CD4-positive, CD25-positive, alpha-beta regulatory T cell (primary cell): ENCODE data around the gene VPS45. TPM values are rescaled to one million over a fixed set of nuclear protein-coding genes. Genes with fewer than 3 reads are reported as not detected.

Source experiments
- ATAC-seq, 2 donors: fragments of 150-1000 bp; cut with Tn5 transposase; one replicate each; pipeline ENCODE4 v1.10.0; 2021; ENCODE audit warnings: low read depth in 2 of 2, moderate number of reproducible peaks in 2 of 2, moderate library complexity in 1 of 2
- DNase-seq, 3 donors: peaks; one replicate each; pipeline versions ENCODE4 v3.0.0 to v3.0.0-alpha.2; 2012 to 2022; ENCODE audit warnings: mixed read lengths in 1 of 3
- H3K27ac ChIP-seq: one replicate; pipeline ENCODE4 v1.7.0; 2013; ENCODE audit warnings: mild to moderate bottlenecking, low read length; ENCODE audit not compliant: insufficient read depth, poor library complexity, severe bottlenecking
- H3K27me3 ChIP-seq: one replicate; pipeline ENCODE4 v1.7.0; 2013; ENCODE audit warnings: low read length; ENCODE audit not compliant: control insufficient read depth, insufficient read depth
- H3K36me3 ChIP-seq: one replicate; pipeline ENCODE4 v1.7.0; 2013; ENCODE audit warnings: mild to moderate bottlenecking, low read length, moderate library complexity; ENCODE audit not compliant: control insufficient read depth, insufficient read depth
- H3K4me1 ChIP-seq: 2 replicates; pipeline ENCODE4 v1.7.0; 2013; ENCODE audit warnings: mild to moderate bottlenecking, low read length; ENCODE audit not compliant: insufficient read depth, control insufficient read depth, poor library complexity, severe bottlenecking
- H3K4me3 ChIP-seq: one replicate; pipeline ENCODE4 v1.7.0; 2013; ENCODE audit warnings: low read depth, mild to moderate bottlenecking, low read length, moderate library complexity
- H3K9me3 ChIP-seq, 2 experiments: 1 replicate in 1 of 2; 2 replicates in 1 of 2; pipeline ENCODE4 v1.7.0; 2013; ENCODE audit warnings: low read length in 2 of 2, mild to moderate bottlenecking in 1 of 2, moderate library complexity in 1 of 2; ENCODE audit not compliant: control insufficient read depth in 2 of 2
- H3K27ac Mint-ChIP-seq, 3 donors: one replicate each; pipeline ENCODE4 v1.8.0; 2020 to 2022; ENCODE audit warnings: mild to moderate bottlenecking in 3 of 3, mixed read lengths in 3 of 3, moderate library complexity in 2 of 3
- H3K27me3 Mint-ChIP-seq: one replicate; pipeline ENCODE4 v1.8.0; 2022; ENCODE audit warnings: mild to moderate bottlenecking, mixed read lengths
- H3K36me3 Mint-ChIP-seq: one replicate; pipeline ENCODE4 v1.8.0; 2020; ENCODE audit warnings: mixed read lengths
- H3K4me1 Mint-ChIP-seq, 4 donors: one replicate each; pipeline ENCODE4 v1.8.0; 2020 to 2022; ENCODE audit warnings: mixed read lengths in 4 of 4, mild to moderate bottlenecking in 1 of 4
- H3K4me3 Mint-ChIP-seq, 4 donors: one replicate each; pipeline ENCODE4 v1.8.0; 2020 to 2022; ENCODE audit warnings: mild to moderate bottlenecking in 4 of 4, mixed read lengths in 4 of 4, moderate library complexity in 3 of 4
- H3K9me3 Mint-ChIP-seq, 7 donors: one replicate each; pipeline ENCODE4 v1.8.0; 2020 to 2022; ENCODE audit warnings: mixed read lengths in 7 of 7, mild to moderate bottlenecking in 3 of 7, moderate library complexity in 2 of 7
- polyA plus RNA-seq, 4 donors: library from polyadenylated mRNA; unstranded; fragments of 300-500 nt; fragmentation: Illumina TruSeq; gene quantifications; one replicate each; pipeline ENCODE4 v1.2.3, GENCODE V29; 2021
- total RNA-seq: library from RNA; stranded (reverse); gene quantifications from one replicate; pipeline ENCODE4 v1.2.3, GENCODE V29; 2022

The VPS45 gene
- total and polyA plus RNA-seq, 5 donors from 2014 or later, result 23.4 to 27.8 (median 26.3) TPM

- ATAC-seq, result peak in 1 of 2 donors; percentile 25
- Mint-ChIP-seq H3K4me1 (peaks cover 7 to 55% (median 18%) of the 10 kb centered on the region in 4 donors), H3K27ac (peak overlapping the region in 2 of 3 donors; percentile 62 to 73), H3K4me3 (no peak overlapping the region), H3K36me3 (peaks cover 16% of the 10 kb centered on the region), H3K9me3 (no peaks in the 10 kb centered on the region), H3K27me3 (no peaks in the 10 kb centered on the region)
- no peaks in the 10 kb centered on the region for H3K9me3 ChIP-seq
- peak in 1 of 3 donors; percentile 50 for DNase-seq
- no peak overlapping the region for H3K4me3 ChIP-seq
- H3K27me3 ChIP-seq, result no peaks in the 10 kb centered on the region
- H3K27ac ChIP-seq, result no peak overlapping the region
- H3K36me3 ChIP-seq, result peaks cover 30% of the 10 kb centered on the region
- peaks cover 5% of the 10 kb centered on the region for H3K4me1 ChIP-seq
These were observed 94.4 kb downstream of the VPS45 start for GRCh38 chr1:150161747-150162581.

DNA sequence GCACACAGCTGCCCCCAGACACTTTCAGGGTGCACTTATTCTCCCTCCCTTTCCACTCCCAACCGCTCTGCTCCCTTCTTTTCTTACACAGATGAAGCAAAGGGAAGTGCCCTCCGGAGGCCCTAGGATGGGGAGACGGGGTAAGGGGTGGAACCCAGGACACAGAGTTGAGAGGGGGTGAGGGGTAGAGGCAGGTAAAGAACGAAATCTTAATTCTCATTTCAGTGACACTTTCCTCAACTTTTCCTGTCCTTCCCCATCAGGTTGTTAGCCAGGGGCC, 94.9 kb downstream of the VPS45 start:
- Histone ChIP-seq H3K27me3 (no peaks in the 10 kb centered on the region), H3K4me3 (no peak overlapping the region), H3K36me3 (peaks cover 24% of the 10 kb centered on the region), H3K27ac (no peak overlapping the region), H3K9me3 (no peaks in the 10 kb centered on the region), H3K4me1 (peaks cover 5% of the 10 kb centered on the region)
- Mint-ChIP-seq H3K4me1 (peaks cover 7 to 54% (median 17%) of the 10 kb centered on the region in 4 donors), H3K27ac (peak overlapping the region in 2 of 3 donors; percentile 62 to 73), H3K36me3 (peaks cover 15% of the 10 kb centered on the region), H3K4me3 (no peak overlapping the region), H3K9me3 (no peaks in the 10 kb centered on the region), H3K27me3 (no peaks in the 10 kb centered on the region)
- ATAC-seq (no peak), DNase-seq (no peak)

- Histone ChIP-seq H3K9me3 (no peaks in the 10 kb centered on the region), H3K27me3 (no peaks in the 10 kb centered on the region), H3K36me3 (peaks cover 19% of the 10 kb centered on the region), H3K4me1 (peaks cover 5% of the 10 kb centered on the region), H3K4me3 (no peak overlapping the region), H3K27ac (no peak overlapping the region)
- no peaks in the 10 kb centered on the region for H3K27me3 Mint-ChIP-seq
- H3K27ac Mint-ChIP-seq, result peak overlapping the region in 2 of 3 donors; percentile 62 to 73
- peaks cover 9% of the 10 kb centered on the region for H3K36me3 Mint-ChIP-seq
- H3K9me3 Mint-ChIP-seq, result no peaks in the 10 kb centered on the region
- ATAC-seq, result peak; percentile 15 to 17
- no peak for DNase-seq
- H3K4me3 Mint-ChIP-seq, result no peak overlapping the region
- peaks cover 7 to 48% (median 13%) of the 10 kb centered on the region in 4 donors for H3K4me1 Mint-ChIP-seq
These were observed 95.5 kb downstream of the VPS45 start for GRCh38 chr1:150162862-150163706.

DNA sequence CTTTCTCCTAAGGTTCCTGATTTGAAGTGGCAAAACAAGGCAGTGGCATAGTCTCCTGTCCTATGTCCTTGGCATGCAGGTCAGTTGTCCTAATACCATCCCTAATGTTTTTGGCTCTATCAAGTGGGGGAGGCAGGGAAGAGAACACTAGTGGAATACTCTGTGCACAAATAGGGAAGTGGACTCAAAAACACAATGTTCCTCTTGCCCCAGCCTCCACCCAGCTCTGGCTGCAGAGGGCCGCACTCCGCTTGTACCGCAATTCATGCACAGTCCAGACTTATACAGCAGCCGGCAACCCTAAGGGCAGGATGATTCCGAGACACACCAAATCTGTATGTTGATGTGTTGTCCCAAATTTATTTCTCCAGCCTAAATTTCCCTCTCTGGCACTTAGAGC, 96.6 kb downstream of the VPS45 start:
- Mint-ChIP-seq H3K4me1 (peaks cover 7 to 46% (median 11%) of the 10 kb centered on the region in 4 donors), H3K27me3 (no peaks in the 10 kb centered on the region), H3K9me3 (no peaks in the 10 kb centered on the region), H3K27ac (peak overlapping the region in 1 of 3 donors; percentile 35), H3K4me3 (no peak overlapping the region), H3K36me3 (peaks cover 6% of the 10 kb centered on the region)
- no peak overlapping the region for H3K27ac ChIP-seq
- DNase-seq (no peak), ATAC-seq (no peak)
- H3K4me3 ChIP-seq, result no peak overlapping the region
- H3K4me1 ChIP-seq, result peaks cover 6% of the 10 kb centered on the region
- H3K36me3 ChIP-seq, result peaks cover 7% of the 10 kb centered on the region
- H3K9me3 ChIP-seq, result no peaks in the 10 kb centered on the region
- no peaks in the 10 kb centered on the region for H3K27me3 ChIP-seq

DNA sequence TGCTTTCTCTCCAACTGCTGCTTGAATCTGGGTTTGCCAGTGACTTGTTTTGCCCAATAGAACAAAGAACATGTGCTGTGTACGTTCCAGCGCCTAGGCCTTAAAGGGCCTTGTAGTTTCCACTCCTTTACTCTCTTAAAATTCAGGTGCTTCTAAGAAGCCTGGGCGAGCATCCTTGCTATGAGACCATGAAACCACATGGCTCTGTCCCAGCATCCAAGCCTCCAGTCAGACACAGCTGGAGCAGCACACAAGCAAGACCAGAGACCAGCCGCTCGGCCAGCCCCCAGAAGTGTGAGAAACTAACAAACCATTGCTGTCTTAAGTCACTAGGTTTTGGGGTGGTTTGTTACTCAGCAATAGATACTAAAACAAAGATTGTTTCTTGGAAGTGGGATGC, 97.2 kb downstream of the VPS45 start:
- Histone ChIP-seq H3K4me3 (no peak overlapping the region), H3K27ac (no peak overlapping the region), H3K9me3 (no peaks in the 10 kb centered on the region), H3K27me3 (no peaks in the 10 kb centered on the region), H3K36me3 (peaks cover 2% of the 10 kb centered on the region), H3K4me1 (peaks cover 3% of the 10 kb centered on the region)
- Mint-ChIP-seq H3K4me3 (no peak overlapping the region), H3K36me3 (peaks cover 6% of the 10 kb centered on the region), H3K4me1 (peaks cover 7 to 42% (median 10%) of the 10 kb centered on the region in 4 donors), H3K9me3 (no peaks in the 10 kb centered on the region), H3K27ac (peak overlapping the region in 1 of 3 donors; percentile 35), H3K27me3 (no peaks in the 10 kb centered on the region)
- ATAC-seq (no peak), DNase-seq (no peak)

DNA sequence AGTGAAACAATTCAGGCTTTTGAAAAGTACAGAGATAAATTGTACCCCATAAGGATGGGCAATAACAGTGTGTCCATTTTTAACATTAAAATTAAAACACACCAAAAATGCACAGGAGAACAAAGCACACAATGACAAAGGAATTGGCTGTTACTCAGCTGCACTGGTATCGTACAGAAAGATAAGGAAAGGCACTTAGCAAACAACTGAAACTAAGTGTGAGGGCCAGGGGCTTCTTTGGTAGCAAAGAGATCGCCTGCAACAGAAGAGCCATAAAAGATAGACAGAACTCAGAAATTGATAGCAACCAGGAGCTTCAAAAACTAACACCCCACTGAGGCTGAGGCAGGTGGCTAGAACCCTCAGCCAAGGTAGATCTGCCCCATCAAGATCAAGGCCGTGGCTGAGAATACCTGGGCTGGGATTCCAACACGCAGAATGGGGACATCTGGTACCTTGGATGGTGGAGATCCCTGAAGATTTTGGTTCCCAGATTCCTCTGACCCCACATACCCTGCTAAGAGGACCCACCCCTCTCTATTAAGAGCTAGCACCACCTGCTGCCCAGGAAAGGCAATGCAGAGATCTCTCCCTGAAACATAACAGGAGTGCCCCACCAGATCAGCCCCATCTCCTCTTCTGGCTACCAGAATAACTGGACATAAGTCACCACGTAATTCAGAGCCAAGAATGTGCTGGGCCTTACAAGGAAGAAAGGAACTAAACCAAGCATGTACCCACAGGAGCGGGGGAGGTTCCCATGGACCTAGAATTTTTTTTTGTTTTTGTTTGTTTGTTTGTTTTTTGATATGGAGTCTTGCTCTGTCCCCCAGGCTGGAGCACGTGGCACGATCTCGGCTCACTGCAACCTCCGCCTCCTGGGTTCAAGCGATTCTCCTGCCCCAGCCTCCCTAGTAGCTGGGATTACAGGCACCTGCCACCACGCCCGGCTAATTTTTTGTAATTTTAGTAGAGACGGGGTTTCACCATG, 98.3 kb downstream of the VPS45 start:
- Histone ChIP-seq H3K27ac (no peak overlapping the region), H3K4me3 (no peak overlapping the region), H3K36me3 (no peaks in the 10 kb centered on the region), H3K4me1 (peaks cover 3% of the 10 kb centered on the region), H3K9me3 (no peaks in the 10 kb centered on the region), H3K27me3 (no peaks in the 10 kb centered on the region)
- peak overlapping the region in 2 of 3 donors; percentile 12 to 76 for H3K27ac Mint-ChIP-seq
- no peak for ATAC-seq
- peak; percentile 26 to 45 (median 37) for DNase-seq
- H3K36me3 Mint-ChIP-seq, result peaks cover 3% of the 10 kb centered on the region
- H3K9me3 Mint-ChIP-seq, result no peaks in the 10 kb centered on the region
- H3K4me1 Mint-ChIP-seq, result peaks cover 7 to 31% (median 10%) of the 10 kb centered on the region in 4 donors
- no peaks in the 10 kb centered on the region for H3K27me3 Mint-ChIP-seq
- H3K4me3 Mint-ChIP-seq, result no peak overlapping the region

DNA sequence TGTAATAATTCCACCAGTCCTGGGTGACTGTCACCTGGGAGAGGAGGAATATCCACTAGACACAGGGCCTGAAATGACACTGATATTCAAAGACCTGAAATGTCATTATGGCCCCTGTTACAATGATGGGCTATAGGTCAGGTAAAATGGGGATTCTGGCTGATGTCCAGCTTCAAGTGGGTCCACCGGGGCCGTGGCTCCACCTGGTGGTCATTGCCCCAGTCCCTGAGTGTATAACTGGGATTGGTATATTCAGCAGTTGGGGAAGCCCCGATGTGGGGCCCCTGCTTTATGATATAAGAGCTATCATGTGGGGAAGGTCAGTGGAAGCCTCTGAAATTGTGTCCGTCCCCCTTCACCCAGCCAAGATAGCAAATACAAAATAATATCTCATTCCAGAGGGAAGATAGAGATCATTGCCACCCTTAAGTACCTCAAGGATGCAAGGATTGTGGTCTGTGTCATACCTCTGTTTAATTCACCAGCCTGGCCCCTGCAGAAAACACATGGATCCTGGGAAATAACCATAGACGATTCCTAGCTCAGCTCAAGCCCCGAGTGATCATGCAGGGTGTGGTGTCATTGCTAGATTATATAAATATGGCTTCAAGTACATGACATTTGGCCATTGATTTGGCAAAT, 101.5 kb downstream of the VPS45 start:
- no peaks in the 10 kb centered on the region for H3K36me3 ChIP-seq
- H3K9me3 ChIP-seq, result no peaks in the 10 kb centered on the region
- Mint-ChIP-seq H3K27ac (peak overlapping the region in 1 of 3 donors; percentile 45), H3K4me3 (no peak overlapping the region), H3K9me3 (no peaks in the 10 kb centered on the region), H3K27me3 (peaks cover 5% of the 10 kb centered on the region), H3K4me1 (peaks cover 0 to 5% (median 2%) of the 10 kb centered on the region in 4 donors), H3K36me3 (no peaks in the 10 kb centered on the region)
- no peak overlapping the region for H3K27ac ChIP-seq
- H3K4me1 ChIP-seq, result peaks cover 3% of the 10 kb centered on the region
- H3K4me3 ChIP-seq, result no peak overlapping the region
- DNase-seq, result peak; percentile 30 to 42 (median 40)
- H3K27me3 ChIP-seq, result no peaks in the 10 kb centered on the region
- ATAC-seq, result peak in 1 of 2 donors; percentile 60
